ENCODE measurements around the gene UBE2V1.

Gene UBE2V1

GRCh38 chr20:50062006-50062838 is 50.7 kb downstream of the UBE2V1 start:
- no peak for DNase-seq (ENCODE audit: low spot score)

- no peak for DNase-seq (ENCODE audit: low spot score)
These were observed 51.6 kb downstream of the UBE2V1 start for GRCh38 chr20:50061151-50062005.

GRCh38 chr20:50058662-50059402 is 54.1 kb downstream of the UBE2V1 start:
- no peak for DNase-seq (ENCODE audit: low spot score)

- no peak for DNase-seq (ENCODE audit: low spot score)
These were observed 55.3 kb downstream of the UBE2V1 start for GRCh38 chr20:50057714-50058053.

GRCh38 chr20:50056951-50057713 is 55.8 kb downstream of the UBE2V1 start:
- no peak for DNase-seq (ENCODE audit: low spot score)

GRCh38 chr20:50056408-50056926 is 56.5 kb downstream of the UBE2V1 start:
- DNase-seq (ENCODE audit: low spot score), result no peak

- no peak for DNase-seq (ENCODE audit: low spot score)
These were observed 57.3 kb downstream of the UBE2V1 start for GRCh38 chr20:50055524-50056083.

GRCh38 chr20:50054626-50055511 is 58.1 kb downstream of the UBE2V1 start:
- peak; percentile 77 for DNase-seq (ENCODE audit: low spot score)

- no peak for DNase-seq (ENCODE audit: low spot score)
These were observed 58.8 kb downstream of the UBE2V1 start for GRCh38 chr20:50054231-50054547.

- DNase-seq (ENCODE audit: low spot score), result no peak
These were observed 59.4 kb downstream of the UBE2V1 start for GRCh38 chr20:50053362-50054230.

- DNase-seq (ENCODE audit: low spot score), result peak; percentile 81
These were observed 60.2 kb downstream of the UBE2V1 start for GRCh38 chr20:50052550-50053361.

GRCh38 chr20:50050660-50051308 is 62.2 kb downstream of the UBE2V1 start:
- DNase-seq (ENCODE audit: low spot score), result no peak

- DNase-seq (ENCODE audit: low spot score), result no peak
These were observed 62.7 kb downstream of the UBE2V1 start for GRCh38 chr20:50050214-50050613.

- no peak for DNase-seq (ENCODE audit: low spot score)
These were observed 63.4 kb downstream of the UBE2V1 start for GRCh38 chr20:50049442-50050026.

- peak; percentile 74 for DNase-seq (ENCODE audit: low spot score)
These were observed 64.4 kb downstream of the UBE2V1 start for GRCh38 chr20:50048420-50049166.

GRCh38 chr20:50044353-50044960 is 68.5 kb downstream of the UBE2V1 start:
- no peak for DNase-seq (ENCODE audit: low spot score)
